OCI-LY7 (cell line): ENCODE measurements around the gene PHF5A.
"Not testable (repeated sequence)": the region's sequence is repeated elsewhere in the genome, so short reads cannot be mapped to it uniquely, and the experiment has no call there.

ENCODE experiments used
- CTCF ChIP-seq: fragments of 200-600 bp; sonication (generic); conservative IDR thresholded peaks from 2 replicates; pipeline ENCODE4 v1.5.1; 2014; ENCODE audit warnings: mild to moderate bottlenecking, antibody characterized with exemption, low read length, moderate library complexity, mixed read lengths
- EZH2phosphoT487 ChIP-seq: fragments of 200-600 bp; sonication (generic); IDR thresholded peaks from 2 replicates; pipeline ENCODE4 v1.6.1; 2018; ENCODE audit warnings: low read depth, borderline replicate concordance, mild to moderate bottlenecking, mixed run types, antibody characterized with exemption, low read length, moderate library complexity, mixed read lengths

GRCh38 chr22:41440511-41440910, 28.0 kb downstream of the PHF5A start:
- TF ChIP-seq CTCF, EZH2phosphoT487: not testable (repeated sequence)
